Measurements from ENCODE around the gene OGT. TPM values are rescaled to one million over a fixed set of nuclear protein-coding genes. Genes with fewer than 3 reads are reported as not detected.
A peak's percentile ranks its signal among the peaks of the same experiment; 100 is the strongest.

The OGT gene
- total and polyA plus RNA-seq, 8 donors: 117 to 325 (median 277) TPM

- H3K36me3 ChIP-seq: no peaks in the 10 kb centered on the region
- H3K4me1 ChIP-seq: peaks cover 7 to 19% of the 10 kb centered on the region in 2 donors
- no peak for TF ChIP-seq CTCF (IDR thresholded peaks at IDR 0.05)
- ATAC-seq (no peak), DNase-seq (no peak)
- H3K27me3 ChIP-seq: no peaks in the 10 kb centered on the region
- H3K4me3 ChIP-seq: no peak overlapping the region
- no peak overlapping the region for H3K27ac ChIP-seq
- H3K9me3 ChIP-seq: no peaks in the 10 kb centered on the region
- intact Hi-C loops (cut with DNase I): no loop called here
Observed at GRCh38 chrX:71619986-71620385, 87.1 kb downstream of the OGT start.

DNA sequence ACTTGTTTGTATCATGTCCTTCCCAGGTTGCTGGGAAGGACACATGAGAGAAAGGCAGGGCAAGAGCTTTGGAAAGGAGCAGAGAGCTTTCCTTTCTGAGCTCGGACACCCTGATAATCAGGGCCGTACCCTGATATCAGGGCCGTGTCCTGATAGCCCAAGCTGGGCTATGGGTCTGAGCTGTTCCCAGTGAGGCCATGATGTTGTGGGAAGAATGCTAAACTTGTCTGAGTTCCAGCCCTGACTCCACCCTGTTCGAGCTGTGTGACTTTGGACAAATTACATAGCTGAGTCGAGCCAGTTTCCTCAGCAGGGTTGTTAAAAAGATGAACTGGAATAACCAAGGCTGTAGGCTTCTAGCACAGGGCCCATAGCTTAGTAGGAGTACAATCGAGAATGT lies 88.7 kb downstream of the OGT start:
- DNase-seq: no peak
- Histone ChIP-seq H3K9me3 (no peaks in the 10 kb centered on the region), H3K27me3 (no peaks in the 10 kb centered on the region), H3K4me1 (peaks cover 7 to 19% of the 10 kb centered on the region in 2 donors), H3K4me3 (no peak overlapping the region), H3K36me3 (no peaks in the 10 kb centered on the region), H3K27ac (no peak overlapping the region)
- TF ChIP-seq CTCF (IDR thresholded peaks at IDR 0.05): no peak
- intact Hi-C loops (cut with DNase I): no loop called here
- ATAC-seq: no peak

DNA sequence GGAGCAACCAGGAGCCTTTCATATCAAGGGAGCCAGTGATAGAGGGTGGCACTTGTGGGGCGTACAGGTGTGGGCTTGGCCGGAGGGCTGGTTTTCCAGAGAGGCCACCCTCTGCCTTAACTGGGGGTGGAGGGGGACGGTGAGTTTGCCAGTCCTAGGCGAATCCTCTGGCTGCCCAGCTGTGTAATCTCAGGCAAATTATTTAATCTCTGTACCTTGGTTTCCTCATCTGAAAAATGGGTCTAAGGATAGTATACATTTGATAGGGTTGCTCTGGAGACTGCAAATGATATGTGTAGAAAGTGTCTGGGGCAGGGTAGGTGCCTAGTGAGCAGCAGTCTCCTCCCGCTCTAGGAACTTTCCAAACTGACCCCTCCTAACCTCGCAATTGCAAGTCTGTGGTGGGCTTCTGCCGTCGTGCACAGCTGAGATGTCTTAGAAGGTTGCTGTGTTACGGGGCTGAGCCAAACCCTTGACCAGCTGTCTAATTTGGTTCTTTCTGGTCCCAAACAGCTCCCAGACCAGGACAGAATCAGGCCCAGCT lies 89.2 kb downstream of the OGT start:
- Histone ChIP-seq H3K36me3 (no peaks in the 10 kb centered on the region), H3K4me1 (peaks cover 7 to 19% of the 10 kb centered on the region in 2 donors), H3K9me3 (no peaks in the 10 kb centered on the region), H3K4me3 (no peak overlapping the region), H3K27me3 (no peaks in the 10 kb centered on the region), H3K27ac (peak overlapping the region; percentile 60 to 62)
- TF ChIP-seq CTCF (IDR thresholded peaks at IDR 0.05): no peak
- ATAC-seq (no peak), DNase-seq (no peak)
- intact Hi-C loops (cut with DNase I): no loop called here

- DNase-seq (peak; percentile 67 to 89 (median 80)), ATAC-seq (peak; percentile 81)
- no peaks in the 10 kb centered on the region for H3K36me3 ChIP-seq
- H3K4me3 ChIP-seq: no peak overlapping the region
- peaks cover 7 to 19% of the 10 kb centered on the region in 2 donors for H3K4me1 ChIP-seq
- no peaks in the 10 kb centered on the region for H3K9me3 ChIP-seq
- intact Hi-C loops (cut with DNase I): no loop called here
- peak in 1 of 2 donors; percentile 29 for TF ChIP-seq CTCF (IDR thresholded peaks at IDR 0.05)
- no peaks in the 10 kb centered on the region for H3K27me3 ChIP-seq
- H3K27ac ChIP-seq: peak overlapping the region; percentile 60 to 62
Observed at GRCh38 chrX:71622576-71623450, 89.9 kb downstream of the OGT start.

DNA sequence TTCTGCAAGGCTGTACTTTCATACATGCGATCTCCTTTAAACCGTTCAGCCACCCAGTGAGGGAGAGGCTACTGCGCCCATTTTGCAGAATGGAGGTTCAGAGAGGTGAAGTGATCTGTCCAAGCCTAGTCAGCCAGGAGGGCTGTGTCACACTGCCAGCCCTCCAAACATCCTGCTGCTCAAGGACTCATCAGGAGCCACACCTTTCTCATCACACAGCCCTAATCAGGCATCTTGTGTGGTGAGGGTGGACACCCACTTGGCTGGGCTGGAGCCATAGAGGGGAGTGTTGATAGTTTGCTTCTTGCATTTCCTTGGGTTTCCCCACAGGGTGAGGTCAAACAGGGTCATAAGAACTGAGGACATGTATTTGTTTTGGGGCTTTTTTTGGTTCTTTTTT lies 90.8 kb downstream of the OGT start:
- Histone ChIP-seq H3K4me1 (peaks cover 7 to 19% of the 10 kb centered on the region in 2 donors), H3K9me3 (no peaks in the 10 kb centered on the region), H3K36me3 (no peaks in the 10 kb centered on the region), H3K27me3 (no peaks in the 10 kb centered on the region), H3K4me3 (no peak overlapping the region), H3K27ac (peak overlapping the region in 1 of 2 donors; percentile 60)
- intact Hi-C loops (cut with DNase I): no loop called here
- ATAC-seq: no peak
- no peak for TF ChIP-seq CTCF (IDR thresholded peaks at IDR 0.05)
- DNase-seq: no peak
